H9 (cell line): ENCODE results near the gene MAP2K1. TPM values are rescaled to one million over a fixed set of nuclear protein-coding genes. Genes with fewer than 3 reads are reported as not detected.

Source experiments
- DNase-seq: peaks from one replicate; pipeline ENCODE4 v3.0.0-alpha.2; 2017
- H2AFZ ChIP-seq: one replicate; pipeline ENCODE4 v1.6.1; 2013; ENCODE audit warnings: mild to moderate bottlenecking, low read length, control low read depth, moderate library complexity
- H2AK5ac ChIP-seq: 2 replicates; pipeline ENCODE4 v1.6.1; 2013; ENCODE audit warnings: low read length, control low read depth, mixed read lengths; ENCODE audit not compliant: insufficient read length
- H2BK120ac ChIP-seq: one replicate; pipeline ENCODE4 v1.6.1; 2013; ENCODE audit warnings: low read depth, mild to moderate bottlenecking, low read length, control low read depth, inconsistent platforms; ENCODE audit not compliant: poor library complexity, severe bottlenecking
- H2BK12ac ChIP-seq: 2 replicates; pipeline ENCODE4 v1.6.1; 2013; ENCODE audit warnings: low read length, control low read depth, mixed read lengths, low read depth; ENCODE audit not compliant: insufficient read length
- H2BK15ac ChIP-seq: 2 replicates; pipeline ENCODE4 v1.6.1; 2013; ENCODE audit warnings: low read depth, low read length, control low read depth
- H2BK20ac ChIP-seq: one replicate; pipeline ENCODE4 v1.6.1; 2013; ENCODE audit warnings: low read depth, mild to moderate bottlenecking, low read length, control low read depth, inconsistent platforms; ENCODE audit not compliant: poor library complexity, severe bottlenecking
- H2BK5ac ChIP-seq: 2 replicates; pipeline ENCODE4 v1.6.1; 2013; ENCODE audit warnings: low read length, control low read depth, mixed read lengths; ENCODE audit not compliant: insufficient read length
- H3K14ac ChIP-seq: 2 replicates; pipeline ENCODE4 v1.6.1; 2013; ENCODE audit warnings: low read length, control low read depth; ENCODE audit not compliant: insufficient read depth
- H3K18ac ChIP-seq: 2 replicates; pipeline ENCODE4 v1.6.1; 2013; ENCODE audit warnings: low read depth, mild to moderate bottlenecking, mixed read lengths, low read length, control low read depth; ENCODE audit not compliant: insufficient read length
- H3K23ac ChIP-seq: 2 replicates; pipeline ENCODE4 v1.6.1; 2013; ENCODE audit warnings: low read length, control low read depth, mixed read lengths, low read depth; ENCODE audit not compliant: insufficient read length
- H3K23me2 ChIP-seq: 2 replicates; pipeline ENCODE4 v1.6.1; 2013; ENCODE audit warnings: low read depth, mild to moderate bottlenecking, mixed read lengths, low read length, control low read depth; ENCODE audit not compliant: insufficient read length, poor library complexity, severe bottlenecking
- H3K27ac ChIP-seq: 2 replicates; pipeline ENCODE4 v1.5.1; 2013; ENCODE audit warnings: low read length, control low read depth, mixed read lengths, low read depth; ENCODE audit not compliant: insufficient read length
- H3K27me3 ChIP-seq: 2 replicates; pipeline ENCODE4 v1.6.1; 2013; ENCODE audit warnings: low read length, control low read depth, inconsistent platforms; ENCODE audit not compliant: insufficient read depth
- H3K4ac ChIP-seq: 2 replicates; pipeline ENCODE4 v1.6.1; 2013; ENCODE audit warnings: low read depth, mild to moderate bottlenecking, control low read depth, inconsistent platforms, low read length, moderate library complexity
- H3K4me1 ChIP-seq: 2 replicates; pipeline ENCODE4 v1.6.1; 2013; ENCODE audit warnings: low read length, control low read depth, inconsistent platforms; ENCODE audit not compliant: insufficient read depth
- H3K4me2 ChIP-seq: 2 replicates; pipeline ENCODE4 v1.6.1; 2013; ENCODE audit warnings: low read length, control low read depth, mixed read lengths; ENCODE audit not compliant: insufficient read length, insufficient read depth
- H3K56ac ChIP-seq: 2 replicates; pipeline ENCODE4 v1.6.1; 2013; ENCODE audit warnings: low read depth, mild to moderate bottlenecking, mixed read lengths, low read length, control low read depth; ENCODE audit not compliant: insufficient read length
- H3K79me1 ChIP-seq: 2 replicates; pipeline ENCODE4 v1.6.1; 2013; ENCODE audit warnings: low read depth, mild to moderate bottlenecking, moderate library complexity, low read length, control low read depth, inconsistent platforms; ENCODE audit not compliant: insufficient read depth, poor library complexity, severe bottlenecking
- H3K79me2 ChIP-seq: 2 replicates; pipeline ENCODE4 v1.6.1; 2013; ENCODE audit warnings: low read length, control low read depth, inconsistent platforms; ENCODE audit not compliant: insufficient read depth
- H3K9ac ChIP-seq: 2 replicates; pipeline ENCODE4 v1.6.1; 2013; ENCODE audit warnings: low read length, control low read depth, mixed read lengths; ENCODE audit not compliant: insufficient read length; ENCODE audit errors: extremely low read depth
- H3K9me3 ChIP-seq: one replicate; pipeline ENCODE4 v1.6.1; 2013; ENCODE audit warnings: low read depth, low read length, inconsistent platforms; ENCODE audit not compliant: control insufficient read depth
- H3T11ph ChIP-seq: one replicate; pipeline ENCODE4 v1.6.1; 2013; ENCODE audit warnings: mild to moderate bottlenecking, low read length, control low read depth, inconsistent platforms
- H4K20me1 ChIP-seq: one replicate; pipeline ENCODE4 v1.6.1; 2013; ENCODE audit not compliant: control insufficient read depth, insufficient read length, insufficient read depth
- H4K5ac ChIP-seq: 2 replicates; pipeline ENCODE4 v1.6.1; 2013; ENCODE audit warnings: low read depth, mild to moderate bottlenecking, mixed read lengths, low read length, control low read depth; ENCODE audit not compliant: insufficient read length
- H4K8ac ChIP-seq: replicated peaks from 2 replicates; pipeline ENCODE4 v1.6.1; 2013; ENCODE audit warnings: low read length, control low read depth, mixed read lengths, low read depth; ENCODE audit not compliant: insufficient read length
- H4K91ac ChIP-seq: 2 replicates; pipeline ENCODE4 v1.6.1; 2013; ENCODE audit warnings: low read depth, mild to moderate bottlenecking, moderate library complexity, mixed read lengths, low read length, control low read depth; ENCODE audit not compliant: insufficient read length
- H3K27ac Mint-ChIP-seq, 3 experiments: 2 replicates in 2 of 3; 3 replicates in 1 of 3; pipeline ENCODE4 v1.8.0; 2020 to 2021; ENCODE audit warnings: mixed read lengths in 3 of 3, mild to moderate bottlenecking in 1 of 3, moderate library complexity in 1 of 3
- H3K27me3 Mint-ChIP-seq: 2 replicates; pipeline ENCODE4 v1.8.0; 2021; ENCODE audit warnings: low read depth, mild to moderate bottlenecking, moderate library complexity, mixed read lengths
- H3K36me3 Mint-ChIP-seq, 3 experiments: 2 replicates in 2 of 3; 3 replicates in 1 of 3; pipeline ENCODE4 v1.8.0; 2020 to 2021; ENCODE audit warnings: low read depth in 3 of 3, mixed read lengths in 3 of 3; ENCODE audit not compliant: insufficient read depth in 1 of 3
- H3K4me1 Mint-ChIP-seq, 2 experiments: 2 replicates each; pipeline ENCODE4 v1.8.0; 2020; ENCODE audit warnings: mixed read lengths in 2 of 2
- H3K4me3 Mint-ChIP-seq, 2 experiments: 2 replicates in 1 of 2; 3 replicates in 1 of 2; pipeline ENCODE4 v1.8.0; 2020 to 2021; ENCODE audit warnings: mild to moderate bottlenecking in 2 of 2, mixed read lengths in 2 of 2, moderate library complexity in 1 of 2
- H3K9me3 Mint-ChIP-seq, 2 experiments: 2 replicates in 1 of 2; 3 replicates in 1 of 2; pipeline ENCODE4 v1.8.0; 2020; ENCODE audit warnings: mild to moderate bottlenecking in 2 of 2, mixed read lengths in 2 of 2, moderate library complexity in 1 of 2
- WGBS: extraction: QIAGEN DNeasy Blood & Tissue Kit; methylation state at CpG from one replicate; pipeline ENCODE4 v1.1.7; 2013; ENCODE audit warnings: missing lambda C conversion rate, low lambda C conversion rate, mixed read lengths; ENCODE audit not compliant: insufficient read length; ENCODE audit errors: extremely low coverage; 5-methylcytosine and 5-hydroxymethylcytosine counted together
- total RNA-seq: library from RNA; stranded (reverse); gene quantifications from 2 replicates; pipeline ENCODE4 v1.2.1, GENCODE V29; 2021
- TF ChIP-seq, protein P1 (sequence below): fragments of 200-600 bp; sonication (generic); conservative IDR thresholded peaks from 3 replicates; pipeline ENCODE4 v1.8.0; 2021; ENCODE audit warnings: antibody characterized with exemption, mild to moderate bottlenecking

Gene MAP2K1
- total RNA-seq, 1 experiment from 2014 or later: 50.8 TPM

DNA sequence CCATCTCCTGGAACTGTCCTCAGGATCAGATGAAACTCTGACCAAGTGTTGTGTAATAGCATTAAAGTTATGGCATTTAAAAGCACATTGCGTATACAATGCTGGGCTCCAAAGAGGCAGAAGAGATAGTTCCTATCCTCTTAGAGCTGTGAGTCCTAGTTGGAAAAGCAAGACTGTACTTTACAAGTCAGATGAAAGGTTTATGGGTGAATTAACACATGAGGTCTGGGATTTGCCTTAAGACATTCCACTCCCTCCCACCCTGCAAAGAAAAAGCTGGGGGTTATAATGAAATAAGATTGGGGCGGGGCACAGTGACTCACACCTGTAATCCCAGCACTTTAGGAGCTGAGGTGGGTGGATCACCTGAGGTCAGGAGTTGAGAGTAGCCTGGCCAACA, 75.2 kb downstream of the MAP2K1 start:
- Histone ChIP-seq H2BK15ac (no peak overlapping the region), H3K9me3 (no peaks in the 10 kb centered on the region), H4K91ac (no peak overlapping the region), H4K5ac (no peak overlapping the region), H3K27me3 (no peaks in the 10 kb centered on the region), H2AK5ac (no peak overlapping the region), H3K9ac (no peak overlapping the region), H2BK12ac (no peak overlapping the region), H2BK20ac (no peak overlapping the region), H3K4ac (no peak overlapping the region), H2AFZ (no peak overlapping the region), H3K23me2 (no peaks in the 10 kb centered on the region), H3T11ph (no peak overlapping the region), H3K27ac (no peak overlapping the region), H3K79me2 (no peaks in the 10 kb centered on the region), H3K4me2 (no peak overlapping the region), H4K20me1 (no peaks in the 10 kb centered on the region), H4K8ac (no peak overlapping the region), H3K79me1 (no peaks in the 10 kb centered on the region), H3K4me1 (peaks cover 2% of the 10 kb centered on the region; the same call in 1 of the 2 replicates), H3K14ac (no peak overlapping the region), H3K18ac (no peak overlapping the region), H2BK120ac (no peak overlapping the region), H3K56ac (no peak overlapping the region), H3K23ac (no peak overlapping the region), H2BK5ac (no peak overlapping the region)
- Mint-ChIP-seq H3K4me1 (peaks cover 35 to 48% of the 10 kb centered on the region in 2 experiments), H3K27ac (no peak overlapping the region), H3K36me3 (peaks cover 26 to 28% (median 27%) of the 10 kb centered on the region in 3 experiments), H3K9me3 (peaks cover 6 to 19% of the 10 kb centered on the region in 2 experiments; a peak in 4 of 5 replicates), H3K27me3 (no peaks in the 10 kb centered on the region), H3K4me3 (no peak overlapping the region)
- DNase-seq: no peak
- TF ChIP-seq, protein P1, sequence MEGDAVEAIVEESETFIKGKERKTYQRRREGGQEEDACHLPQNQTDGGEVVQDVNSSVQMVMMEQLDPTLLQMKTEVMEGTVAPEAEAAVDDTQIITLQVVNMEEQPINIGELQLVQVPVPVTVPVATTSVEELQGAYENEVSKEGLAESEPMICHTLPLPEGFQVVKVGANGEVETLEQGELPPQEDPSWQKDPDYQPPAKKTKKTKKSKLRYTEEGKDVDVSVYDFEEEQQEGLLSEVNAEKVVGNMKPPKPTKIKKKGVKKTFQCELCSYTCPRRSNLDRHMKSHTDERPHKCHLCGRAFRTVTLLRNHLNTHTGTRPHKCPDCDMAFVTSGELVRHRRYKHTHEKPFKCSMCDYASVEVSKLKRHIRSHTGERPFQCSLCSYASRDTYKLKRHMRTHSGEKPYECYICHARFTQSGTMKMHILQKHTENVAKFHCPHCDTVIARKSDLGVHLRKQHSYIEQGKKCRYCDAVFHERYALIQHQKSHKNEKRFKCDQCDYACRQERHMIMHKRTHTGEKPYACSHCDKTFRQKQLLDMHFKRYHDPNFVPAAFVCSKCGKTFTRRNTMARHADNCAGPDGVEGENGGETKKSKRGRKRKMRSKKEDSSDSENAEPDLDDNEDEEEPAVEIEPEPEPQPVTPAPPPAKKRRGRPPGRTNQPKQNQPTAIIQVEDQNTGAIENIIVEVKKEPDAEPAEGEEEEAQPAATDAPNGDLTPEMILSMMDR: no peak
- WGBS: no CpG with 5 or more reads among the region's 2 CpGs
